Measurements from ENCODE around the gene GRHL1.

DNA sequence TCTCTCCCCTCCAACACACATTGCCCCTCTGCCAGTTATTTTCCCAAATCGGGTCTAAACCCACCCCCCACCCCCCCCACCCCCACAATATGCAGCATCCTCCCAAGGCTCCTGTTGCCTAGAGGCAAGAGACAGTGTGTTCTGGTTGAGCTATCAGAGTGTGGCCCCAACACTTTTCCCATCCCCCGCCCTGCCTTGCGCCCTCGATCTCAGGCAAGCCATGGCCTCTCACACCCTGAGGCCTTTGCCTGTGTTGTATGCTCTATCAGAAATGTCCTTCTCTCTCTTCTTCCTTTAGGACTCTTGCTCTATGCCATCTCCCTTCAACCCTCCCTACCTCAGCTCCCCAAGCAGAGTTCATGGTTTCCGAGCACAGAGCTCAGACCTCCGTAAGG, 9.5 kb upstream of the GRHL1 start:
- TF ChIP-seq, protein P1, sequence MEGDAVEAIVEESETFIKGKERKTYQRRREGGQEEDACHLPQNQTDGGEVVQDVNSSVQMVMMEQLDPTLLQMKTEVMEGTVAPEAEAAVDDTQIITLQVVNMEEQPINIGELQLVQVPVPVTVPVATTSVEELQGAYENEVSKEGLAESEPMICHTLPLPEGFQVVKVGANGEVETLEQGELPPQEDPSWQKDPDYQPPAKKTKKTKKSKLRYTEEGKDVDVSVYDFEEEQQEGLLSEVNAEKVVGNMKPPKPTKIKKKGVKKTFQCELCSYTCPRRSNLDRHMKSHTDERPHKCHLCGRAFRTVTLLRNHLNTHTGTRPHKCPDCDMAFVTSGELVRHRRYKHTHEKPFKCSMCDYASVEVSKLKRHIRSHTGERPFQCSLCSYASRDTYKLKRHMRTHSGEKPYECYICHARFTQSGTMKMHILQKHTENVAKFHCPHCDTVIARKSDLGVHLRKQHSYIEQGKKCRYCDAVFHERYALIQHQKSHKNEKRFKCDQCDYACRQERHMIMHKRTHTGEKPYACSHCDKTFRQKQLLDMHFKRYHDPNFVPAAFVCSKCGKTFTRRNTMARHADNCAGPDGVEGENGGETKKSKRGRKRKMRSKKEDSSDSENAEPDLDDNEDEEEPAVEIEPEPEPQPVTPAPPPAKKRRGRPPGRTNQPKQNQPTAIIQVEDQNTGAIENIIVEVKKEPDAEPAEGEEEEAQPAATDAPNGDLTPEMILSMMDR (conservative IDR thresholded peaks at IDR 0.05; ENCODE audit: low read depth, low read length), result no peak
- no peak for TF ChIP-seq EZH2 (IDR thresholded peaks at IDR 0.05; ENCODE audit: low read length, unreplicated experiment)

Measured in PC-3 (cell line).